Measurements from ENCODE around the gene HSF2.
"Not testable (repeated sequence)": the region's sequence is repeated elsewhere in the genome, so short reads cannot be mapped to it uniquely, and the experiment has no call there.

The HSF2 gene

GRCh38 chr6:122452509-122452908, 53.1 kb downstream of the HSF2 start:
- no peak for TF ChIP-seq CTCF (IDR thresholded peaks at IDR 0.05; ENCODE audit: low read depth, low read length)

GRCh38 chr6:122454673-122455072, 55.2 kb downstream of the HSF2 start:
- no peak overlapping the region for H3K4me3 ChIP-seq (ENCODE audit: low read depth, low read length)
- no peak for TF ChIP-seq CTCF (IDR thresholded peaks at IDR 0.05; ENCODE audit: low read depth, low read length)

More at GRCh38 chr6:122452509-122452908, 53.1 kb downstream of the HSF2 start:
- H3K4me3 ChIP-seq (ENCODE audit: low read depth, low read length), result no peak overlapping the region

GRCh38 chr6:122455116-122455515, 55.7 kb downstream of the HSF2 start:
- not testable (repeated sequence) for H3K4me3 ChIP-seq (ENCODE audit: low read depth, low read length)

GRCh38 chr6:122458087-122458486, 58.6 kb downstream of the HSF2 start:
- H3K4me3 ChIP-seq (ENCODE audit: low read depth, low read length), result no peak overlapping the region
- no peak for TF ChIP-seq CTCF (IDR thresholded peaks at IDR 0.05; ENCODE audit: low read depth, low read length)

GRCh38 chr6:122459240-122459639, 59.8 kb downstream of the HSF2 start:
- H3K4me3 ChIP-seq (ENCODE audit: low read depth, low read length), result no peak overlapping the region
- TF ChIP-seq CTCF (IDR thresholded peaks at IDR 0.05; ENCODE audit: low read depth, low read length), result no peak

GRCh38 chr6:122459865-122460416, 60.5 kb downstream of the HSF2 start:
- not testable (repeated sequence) for H3K4me3 ChIP-seq (ENCODE audit: low read depth, low read length)

GRCh38 chr6:122461885-122462284, 62.4 kb downstream of the HSF2 start:
- no peak for TF ChIP-seq CTCF (IDR thresholded peaks at IDR 0.05; ENCODE audit: low read depth, low read length)
- no peak overlapping the region for H3K4me3 ChIP-seq (ENCODE audit: low read depth, low read length)

- TF ChIP-seq CTCF (IDR thresholded peaks at IDR 0.05; ENCODE audit: low read depth, low read length), result no peak
- peak within 1 kb of the TSS; percentile 95 for H3K4me3 ChIP-seq (ENCODE audit: low read depth, low read length)
Observed at GRCh38 chr6:122471107-122472021, 71.9 kb downstream of the HSF2 start, which contains the start of gene SERINC1. Gene SERINC1, minus strand, starts transcription at chr6:122471807. Its CDS starts 70 bp downstream, at chr6:122471737.
